Vagina (tissue), 2 donors: ENCODE data around the gene GPD2. TPM values are rescaled to one million over a fixed set of nuclear protein-coding genes. Genes with fewer than 3 reads are reported as not detected.
A peak's percentile ranks its signal among the peaks of the same experiment; 100 is the strongest.

ENCODE experiments used
- DNase-seq, 2 donors: peaks; one replicate each; pipeline ENCODE4 v3.0.0-alpha.2; 2017; ENCODE audit errors: extremely low spot score in 2 of 2
- H3K27ac ChIP-seq: fragments of 200-600 bp; sonication (generic); one replicate; pipeline ENCODE4 v1.5.1; 2019
- H3K27me3 ChIP-seq: fragments of 200-600 bp; sonication (generic); one replicate; pipeline ENCODE4 v1.5.1; 2019
- H3K36me3 ChIP-seq, 2 donors: fragments of 200-600 bp; sonication (generic); one replicate each; pipeline ENCODE4 v1.5.1; 2017 to 2019
- H3K4me1 ChIP-seq: fragments of 200-600 bp; sonication (generic); one replicate; pipeline ENCODE4 v1.5.1; 2019
- H3K4me3 ChIP-seq, 2 donors: fragments of 200-600 bp; sonication (generic); 1 replicate in 1 of 2; 2 replicates in 1 of 2; pipeline ENCODE4 v1.5.1; 2016 to 2019
- H3K9me3 ChIP-seq: fragments of 200-600 bp; sonication (generic); one replicate; pipeline ENCODE4 v1.5.1; 2019
- CTCF ChIP-seq, 3 experiments: fragments of 450-650 bp in 2 of 3; fragments of 200-600 bp in 1 of 3; sonication (generic) in 1 of 3; IDR thresholded peaks; one replicate each; pipeline ENCODE4 v1.5.1; 2017 to 2019; ENCODE audit warnings: antibody characterized with exemption in 3 of 3, mild to moderate bottlenecking in 2 of 3, moderate library complexity in 2 of 3
- POLR2A ChIP-seq, 2 donors: fragments of 450-650 bp; IDR thresholded peaks; one replicate each; pipeline ENCODE4 v1.6.1; 2017; ENCODE audit warnings: antibody characterized with exemption in 2 of 2, mild to moderate bottlenecking in 2 of 2, moderate library complexity in 2 of 2
- POLR2AphosphoS5 ChIP-seq, 2 donors: sonication (generic); formaldehyde crosslinking; IDR thresholded peaks; one replicate each; pipeline ENCODE4 v1.9.0; 2017; ENCODE audit warnings: antibody characterized with exemption in 2 of 2, mild to moderate bottlenecking in 2 of 2, low read depth in 1 of 2; ENCODE audit not compliant: insufficient read depth in 1 of 2
- intact Hi-C: fragments of 100-400 bp; cut with DNase I; formaldehyde crosslinking; loops from one replicate; pipeline ENCODE4 v1.15.1; 2023
- total RNA-seq: library from RNA; depleted of rRNA; stranded (reverse); fragments of >200 nt; gene quantifications from one replicate; pipeline ENCODE4 v1.2.3, GENCODE V29; 2016

GPD2 gene
- total RNA-seq, 1 donor from 2014 or later, result 30.4 TPM

DNA sequence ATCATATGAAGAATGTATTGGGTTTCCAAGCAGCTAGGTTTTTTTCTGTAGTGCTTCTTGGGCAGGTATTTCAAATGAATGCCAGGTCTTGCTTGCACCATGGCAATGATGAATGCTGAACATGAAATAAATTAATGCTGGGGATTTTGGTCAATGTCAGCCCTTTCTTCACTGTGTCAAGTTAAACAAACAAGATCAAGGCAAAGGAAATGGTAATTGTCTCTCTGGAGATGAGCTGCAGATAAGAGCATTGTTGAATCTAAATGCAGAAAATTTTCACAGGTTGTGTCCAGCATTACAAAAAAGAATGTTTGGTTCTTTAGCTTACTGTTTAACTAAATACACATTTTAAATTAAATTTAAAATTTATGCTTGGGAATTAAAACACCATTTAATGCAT lies 144.3 kb downstream of the GPD2 start:
- no peak overlapping the region for H3K27ac ChIP-seq
- no peaks in the 10 kb centered on the region for H3K4me1 ChIP-seq
- no peaks in the 10 kb centered on the region for H3K27me3 ChIP-seq
- no peaks in the 10 kb centered on the region for H3K9me3 ChIP-seq
- no peak overlapping the region for H3K4me3 ChIP-seq
- no peak for DNase-seq
- intact Hi-C loops, result no loop called here
- H3K36me3 ChIP-seq, result peaks cover 0 to 5% of the 10 kb centered on the region in 2 donors
- TF ChIP-seq CTCF (IDR thresholded peaks at IDR 0.05), result no peak
- no peak for TF ChIP-seq POLR2A (IDR thresholded peaks at IDR 0.05)
- TF ChIP-seq POLR2AphosphoS5 (IDR thresholded peaks at IDR 0.05; ENCODE audit: insufficient read depth in 1 of 2, low read depth in 1 of 2), result no peak

DNA sequence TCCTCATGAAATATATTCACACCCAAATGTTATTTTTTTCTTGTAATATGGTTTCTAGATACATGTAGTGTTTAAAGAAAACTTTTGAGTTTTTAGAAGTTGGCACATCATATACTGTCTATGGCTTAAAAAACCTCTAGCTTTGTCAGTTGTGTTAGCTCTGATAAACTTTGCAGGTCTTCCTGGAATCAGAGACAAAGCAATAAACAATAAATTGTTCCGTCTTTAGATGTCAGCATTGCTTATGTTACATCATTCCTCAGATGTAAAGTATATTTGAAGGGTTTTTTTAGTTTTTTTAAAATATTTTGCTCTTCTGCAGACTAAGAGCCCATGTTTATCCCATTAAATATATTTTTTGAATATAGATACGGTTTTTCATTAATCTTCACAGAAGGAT lies 145.1 kb downstream of the GPD2 start:
- H3K4me1 ChIP-seq, result no peaks in the 10 kb centered on the region
- no peak overlapping the region for H3K4me3 ChIP-seq
- peaks cover 0 to 5% of the 10 kb centered on the region in 2 donors for H3K36me3 ChIP-seq
- intact Hi-C loops, result no loop called here
- TF ChIP-seq POLR2A (IDR thresholded peaks at IDR 0.05) (no peak), POLR2AphosphoS5 (IDR thresholded peaks at IDR 0.05; ENCODE audit: insufficient read depth in 1 of 2, low read depth in 1 of 2) (no peak)
- no peaks in the 10 kb centered on the region for H3K9me3 ChIP-seq
- DNase-seq, result no peak
- no peak overlapping the region for H3K27ac ChIP-seq
- no peaks in the 10 kb centered on the region for H3K27me3 ChIP-seq

- intact Hi-C loops, result no loop called here
- H3K9me3 ChIP-seq, result no peaks in the 10 kb centered on the region
- DNase-seq, result no peak
- peaks cover 0 to 5% of the 10 kb centered on the region in 2 donors for H3K36me3 ChIP-seq
- no peak overlapping the region for H3K27ac ChIP-seq
- H3K27me3 ChIP-seq, result no peaks in the 10 kb centered on the region
- TF ChIP-seq CTCF (IDR thresholded peaks at IDR 0.05) (no peak), POLR2A (IDR thresholded peaks at IDR 0.05) (no peak)
- H3K4me3 ChIP-seq, result no peak overlapping the region
- H3K4me1 ChIP-seq, result peaks cover 4% of the 10 kb centered on the region
These were observed 149.3 kb downstream of the GPD2 start for GRCh38 chr2:156585457-156585856.

- DNase-seq, result no peak
- peaks cover 0 to 5% of the 10 kb centered on the region in 2 donors for H3K36me3 ChIP-seq
- no peak overlapping the region for H3K27ac ChIP-seq
- no peak for TF ChIP-seq POLR2AphosphoS5 (IDR thresholded peaks at IDR 0.05; ENCODE audit: insufficient read depth in 1 of 2, low read depth in 1 of 2)
- TF ChIP-seq POLR2A (IDR thresholded peaks at IDR 0.05), result no peak
- TF ChIP-seq CTCF (IDR thresholded peaks at IDR 0.05), result no peak
- no peaks in the 10 kb centered on the region for H3K9me3 ChIP-seq
- H3K4me3 ChIP-seq, result no peak overlapping the region
- no peaks in the 10 kb centered on the region for H3K27me3 ChIP-seq
- intact Hi-C loops, result no loop called here
- peaks cover 4% of the 10 kb centered on the region for H3K4me1 ChIP-seq
These were observed 150.4 kb downstream of the GPD2 start for GRCh38 chr2:156586621-156587020.

- Histone ChIP-seq H3K9me3 (no peaks in the 10 kb centered on the region), H3K36me3 (no peaks in the 10 kb centered on the region), H3K4me1 (peaks cover 4% of the 10 kb centered on the region), H3K27ac (no peak overlapping the region), H3K4me3 (no peak overlapping the region), H3K27me3 (no peaks in the 10 kb centered on the region)
- TF ChIP-seq CTCF (IDR thresholded peaks at IDR 0.05), result peak in 1 of 3 experiments; percentile 33
- TF ChIP-seq POLR2AphosphoS5 (IDR thresholded peaks at IDR 0.05; ENCODE audit: insufficient read depth in 1 of 2, low read depth in 1 of 2), result no peak
- no peak for TF ChIP-seq POLR2A (IDR thresholded peaks at IDR 0.05)
- DNase-seq, result no peak
- intact Hi-C loops, result no loop called here
These were observed 153.4 kb downstream of the GPD2 start for GRCh38 chr2:156589381-156590079.
